Activated T-helper 1 cell treated with anti-CD3 and anti-CD28 coated beads, Interleukin-2, amount 50 U/mL, for 16 hours (primary cell): ENCODE data around the gene SUN2.

Source experiments
- DNase-seq, 2 donors: peaks; one replicate each; pipeline ENCODE4 v3.0.0-alpha.2; 2020; ENCODE audit warnings: low read depth in 1 of 2, low spot score in 1 of 2

Gene SUN2

GRCh38 chr22:38718414-38718813 lies 37.4 kb downstream of the SUN2 start:
- DNase-seq: no peak

GRCh38 chr22:38717244-38717643 lies 38.6 kb downstream of the SUN2 start:
- no peak for DNase-seq

GRCh38 chr22:38716826-38717225 lies 39.0 kb downstream of the SUN2 start:
- no peak for DNase-seq

- no peak for DNase-seq
These were observed 39.5 kb downstream of the SUN2 start for GRCh38 chr22:38716271-38716670.

- DNase-seq: no peak
These were observed 39.9 kb downstream of the SUN2 start for GRCh38 chr22:38715852-38716251.

- no peak for DNase-seq
These were observed 40.5 kb downstream of the SUN2 start for GRCh38 chr22:38715176-38715764.

- no peak for DNase-seq
These were observed 41.9 kb downstream of the SUN2 start for GRCh38 chr22:38713921-38714320.

GRCh38 chr22:38712486-38713207 lies 43.2 kb downstream of the SUN2 start:
- no peak for DNase-seq

GRCh38 chr22:38710866-38711265 lies 44.9 kb downstream of the SUN2 start:
- no peak for DNase-seq

- no peak for DNase-seq
These were observed 45.4 kb downstream of the SUN2 start for GRCh38 chr22:38710351-38710750.

GRCh38 chr22:38709306-38709705 lies 46.5 kb downstream of the SUN2 start:
- no peak for DNase-seq

- DNase-seq: no peak
These were observed 47.8 kb downstream of the SUN2 start for GRCh38 chr22:38707984-38708383.

- DNase-seq: no peak
These were observed 48.5 kb downstream of the SUN2 start for GRCh38 chr22:38707346-38707745.

GRCh38 chr22:38706901-38707195 lies 49.0 kb downstream of the SUN2 start:
- no peak for DNase-seq

GRCh38 chr22:38706101-38706900 lies 49.5 kb downstream of the SUN2 start:
- peak in 1 of 2 donors; percentile 14 for DNase-seq

- peak; percentile 88 to 94 for DNase-seq
These were observed 50.3 kb downstream of the SUN2 start, which contains the start of gene GTPBP1 for GRCh38 chr22:38705235-38706100. TSS of gene GTPBP1 (plus strand) at chr22:38705944. CDS start at chr22:38705956, 12 bp downstream.

GRCh38 chr22:38704654-38705234 lies 51.1 kb downstream of the SUN2 start:
- DNase-seq: no peak

- DNase-seq: peak; percentile 94 to 97
These were observed 54.8 kb downstream of the SUN2 start, which contains the start of gene JOSD1 for GRCh38 chr22:38700789-38701628. TSS of gene JOSD1 (minus strand) at chr22:38700943. CDS start at chr22:38699987, 956 bp downstream.

- DNase-seq: no peak
These were observed 55.5 kb downstream of the SUN2 start for GRCh38 chr22:38700270-38700788.

GRCh38 chr22:38699784-38700183 lies 56.0 kb downstream of the SUN2 start:
- no peak for DNase-seq
